Naive thymus-derived CD4-positive, alpha-beta T cell (primary cell): ENCODE measurements around the gene ODAD4. TPM values are rescaled to one million over a fixed set of nuclear protein-coding genes. Genes with fewer than 3 reads are reported as not detected.

ENCODE experiments used
- polyA plus RNA-seq, 2 donors: library from polyadenylated mRNA; unstranded; fragments of 300-500 nt; fragmentation: Illumina TruSeq; gene quantifications; one replicate each; pipeline ENCODE4 v1.2.3, GENCODE V29; 2021
- total RNA-seq, 6 experiments: library from RNA in 5 of 6; stranded (reverse) in 5 of 6; gene quantifications; 1 replicate in 5 of 6; 2 replicates in 1 of 6; pipeline ENCODE4 v1.2.3 and lab custom pipeline; 2021 to 2026

The ODAD4 gene
- total and polyA plus RNA-seq, 7 experiments from 2014 or later = 0.10 to 4.1 (median 0.83) TPM; not detected in 1

Other genes with a start within 250 kb of the ODAD4 start
- gene EIF1, start 241.7 kb upstream of the ODAD4 start, total RNA-seq = 1,000 to 10,000 TPM in 2 of 5 experiments, 100 to 1,000 TPM in 3; 710 to 2,222 (median 934) TPM
- gene EIF1, start 241.7 kb upstream of the ODAD4 start, polyA plus RNA-seq = 1,000 to 10,000 TPM in 1 of 2 donors, 100 to 1,000 TPM in 1; 774 to 1,284 TPM
- gene GAST, start 218.3 kb upstream of the ODAD4 start, total RNA-seq = not detected
- gene GAST, start 218.3 kb upstream of the ODAD4 start, polyA plus RNA-seq = not detected
- under 1 TPM in 1 of 5 experiments, not detected in 4; 0.08 TPM for gene HAP1, start 196.0 kb upstream of the ODAD4 start, total RNA-seq
- gene HAP1, start 196.0 kb upstream of the ODAD4 start, polyA plus RNA-seq = not detected
- 1 to 10 TPM in 2 of 5 experiments, under 1 TPM in 3; 0.24 to 8.2 (median 0.57) TPM for gene JUP, start 143.9 kb upstream of the ODAD4 start, total RNA-seq
- under 1 TPM; 0.19 to 0.25 TPM for gene JUP, start 143.9 kb upstream of the ODAD4 start, polyA plus RNA-seq
- 1 to 10 TPM; 3.6 to 7.0 (median 5.3) TPM for gene P3H4, start 118.7 kb upstream of the ODAD4 start, total RNA-seq
- gene P3H4, start 118.7 kb upstream of the ODAD4 start, polyA plus RNA-seq = 1 to 10 TPM; 3.5 to 6.5 TPM
- gene FKBP10, start 117.6 kb upstream of the ODAD4 start, total RNA-seq = under 1 TPM in 2 of 5 experiments, not detected in 3; 0.34 to 0.76 TPM
- not detected for gene FKBP10, start 117.6 kb upstream of the ODAD4 start, polyA plus RNA-seq
- 10 to 100 TPM; 26.8 to 41.7 (median 37.2) TPM for gene NT5C3B, start 94.4 kb upstream of the ODAD4 start, total RNA-seq
- gene NT5C3B, start 94.4 kb upstream of the ODAD4 start, polyA plus RNA-seq = 10 to 100 TPM; 41.9 to 66.7 TPM
- gene KLHL10, start 92.8 kb upstream of the ODAD4 start, total RNA-seq = not detected
- gene KLHL10, start 92.8 kb upstream of the ODAD4 start, polyA plus RNA-seq = not detected
- 10 to 100 TPM; 15.2 to 25.9 (median 18.9) TPM for gene KLHL11, start 65.2 kb upstream of the ODAD4 start, total RNA-seq
- gene KLHL11, start 65.2 kb upstream of the ODAD4 start, polyA plus RNA-seq = 1 to 10 TPM; 6.7 to 7.0 TPM
- 100 to 1,000 TPM in 1 of 5 experiments, 10 to 100 TPM in 4; 59.2 to 154 (median 70.8) TPM for gene ACLY, start 11.7 kb upstream of the ODAD4 start, total RNA-seq
- 10 to 100 TPM; 42.7 to 51.9 TPM for gene ACLY, start 11.7 kb upstream of the ODAD4 start, polyA plus RNA-seq
- 10 to 100 TPM; 29.6 to 86.3 (median 32.5) TPM for gene CNP, start 36.2 kb downstream of the ODAD4 start, total RNA-seq
- 10 to 100 TPM; 32.3 to 34.2 TPM for gene CNP, start 36.2 kb downstream of the ODAD4 start, polyA plus RNA-seq
- 100 to 1,000 TPM in 4 of 5 experiments, 10 to 100 TPM in 1; 99.4 to 145 (median 109) TPM for gene DNAJC7, start 86.8 kb downstream of the ODAD4 start, total RNA-seq
- gene DNAJC7, start 86.8 kb downstream of the ODAD4 start, polyA plus RNA-seq = 10 to 100 TPM; 65.4 to 77.7 TPM
- gene NKIRAS2, start 89.5 kb downstream of the ODAD4 start, total RNA-seq = 10 to 100 TPM; 14.3 to 24.0 (median 20.4) TPM
- 10 to 100 TPM; 24.6 to 30.5 TPM for gene NKIRAS2, start 89.5 kb downstream of the ODAD4 start, polyA plus RNA-seq
- 1 to 10 TPM in 1 of 5 experiments, under 1 TPM in 4; 0.10 to 1.0 (median 0.67) TPM for gene C17orf113, start 120.0 kb downstream of the ODAD4 start, total RNA-seq
- gene C17orf113, start 120.0 kb downstream of the ODAD4 start, polyA plus RNA-seq = under 1 TPM; 0.14 to 0.28 TPM
- gene ZNF385C, start 167.9 kb downstream of the ODAD4 start, total RNA-seq = under 1 TPM in 4 of 5 experiments, not detected in 1; 0.15 to 0.45 (median 0.23) TPM
- not detected for gene ZNF385C, start 167.9 kb downstream of the ODAD4 start, polyA plus RNA-seq
- gene DHX58, start 182.1 kb downstream of the ODAD4 start, total RNA-seq = 10 to 100 TPM; 36.0 to 80.5 (median 53.5) TPM
- 10 to 100 TPM; 10.1 to 24.7 TPM for gene DHX58, start 182.1 kb downstream of the ODAD4 start, polyA plus RNA-seq
- 10 to 100 TPM; 39.6 to 71.1 (median 49.1) TPM for gene KAT2A, start 190.8 kb downstream of the ODAD4 start, total RNA-seq
- gene KAT2A, start 190.8 kb downstream of the ODAD4 start, polyA plus RNA-seq = 10 to 100 TPM in 1 of 2 donors, 1 to 10 TPM in 1; 6.6 to 12.0 TPM
- gene HSPB9, start 192.2 kb downstream of the ODAD4 start, total RNA-seq = under 1 TPM in 2 of 5 experiments, not detected in 3; 0.12 to 0.16 TPM
- gene HSPB9, start 192.2 kb downstream of the ODAD4 start, polyA plus RNA-seq = under 1 TPM in 1 of 2 donors, not detected in 1; 0.10 TPM
- 10 to 100 TPM; 72.0 to 95.2 (median 75.4) TPM for gene RAB5C, start 224.4 kb downstream of the ODAD4 start, total RNA-seq
- 10 to 100 TPM; 56.6 to 63.2 TPM for gene RAB5C, start 224.4 kb downstream of the ODAD4 start, polyA plus RNA-seq